IMR-90 (cell line): Measurements from ENCODE around the gene MOAP1. TPM values are rescaled to one million over a fixed set of nuclear protein-coding genes. Genes with fewer than 3 reads are reported as not detected.

Experiments
- ATAC-seq: fragments of 200-7000 bp; cut with Tn5 transposase; 2 replicates; pipeline ENCODE4 v1.9.1; 2020; ENCODE audit warnings: low read depth, mild to moderate bottlenecking, moderate library complexity
- BruUV-seq: library from RNA; stranded (reverse); fragments of 400-500 nt; replicated peaks from 2 replicates; lab custom pipeline; 2021; lab: Mats Ljungman, UMichigan
- CTCF ChIA-PET: fragments of 300-600 bp; formaldehyde crosslinking; extraction: SDS; loops from one replicate; lab custom pipeline; 2021; ENCODE audit warnings: antibody characterized with exemption; lab: Yijun Ruan, JAX
- POLR2A ChIA-PET: fragments of 300-600 bp; sonication (Branson Sonifier 250); formaldehyde crosslinking; loops from one replicate; lab custom pipeline; 2022; ENCODE audit warnings: antibody characterized with exemption; ENCODE audit not compliant: unreplicated experiment; lab: Charles Lee
- DNase-seq: peaks from one replicate; pipeline ENCODE4 v3.0.0; 2013
- H2AFZ ChIP-seq: replicated peaks from 2 replicates; pipeline ENCODE3; 2013; ENCODE audit warnings: low read length, mild to moderate bottlenecking; ENCODE audit not compliant: poor library complexity
- H2AK5ac ChIP-seq: 2 replicates; pipeline ENCODE4 v1.6.1; 2013; ENCODE audit warnings: low read depth, low read length, inconsistent platforms
- H2AK9ac ChIP-seq: replicated peaks from 2 replicates; pipeline ENCODE3; 2013; ENCODE audit warnings: mild to moderate bottlenecking, low read depth, low read length, moderate library complexity; ENCODE audit not compliant: poor library complexity
- H2BK120ac ChIP-seq: 2 replicates; pipeline ENCODE4 v1.6.1; 2013; ENCODE audit warnings: low read depth, low read length, inconsistent platforms
- H2BK15ac ChIP-seq: 3 replicates; pipeline ENCODE4 v1.6.1; 2013; ENCODE audit warnings: low read depth, low read length, inconsistent platforms
- H2BK20ac ChIP-seq: 2 replicates; pipeline ENCODE4 v1.6.1; 2013; ENCODE audit warnings: low read depth, mild to moderate bottlenecking, inconsistent platforms, low read length, moderate library complexity
- H2BK5ac ChIP-seq: 2 replicates; pipeline ENCODE4 v1.6.1; 2013; ENCODE audit warnings: mild to moderate bottlenecking, low read depth, low read length, inconsistent platforms; ENCODE audit not compliant: poor library complexity, severe bottlenecking
- H3K14ac ChIP-seq: replicated peaks from 2 replicates; pipeline ENCODE4 v1.6.1; 2013; ENCODE audit warnings: low read depth, low read length, inconsistent platforms
- H3K18ac ChIP-seq: 2 replicates; pipeline ENCODE4 v1.6.1; 2013; ENCODE audit warnings: low read depth, low read length, control low read depth
- H3K23ac ChIP-seq: 2 replicates; pipeline ENCODE4 v1.6.1; 2013; ENCODE audit warnings: low read depth, low read length, inconsistent platforms
- H3K27ac ChIP-seq: 2 replicates; pipeline ENCODE4 v1.5.1; 2013; ENCODE audit warnings: mild to moderate bottlenecking, control low read depth, low read length; ENCODE audit not compliant: insufficient read depth
- H3K27me3 ChIP-seq: 2 replicates; pipeline ENCODE4 v1.6.1; 2013; ENCODE audit warnings: low read length; ENCODE audit not compliant: control insufficient read depth, insufficient read depth
- H3K36me3 ChIP-seq: 2 replicates; pipeline ENCODE4 v1.6.1; 2013; ENCODE audit warnings: low read length, mixed read lengths; ENCODE audit not compliant: control insufficient read depth, insufficient read depth
- H3K4ac ChIP-seq: 2 replicates; pipeline ENCODE4 v1.6.1; 2013; ENCODE audit warnings: low read depth, low read length, inconsistent platforms
- H3K4me1 ChIP-seq: 2 replicates; pipeline ENCODE4 v1.6.1; 2013; ENCODE audit warnings: low read length, mixed read lengths; ENCODE audit not compliant: control insufficient read depth, insufficient read depth
- H3K4me2 ChIP-seq: 2 replicates; pipeline ENCODE4 v1.6.1; 2013; ENCODE audit warnings: low read depth, mild to moderate bottlenecking, control low read depth, low read length, moderate library complexity
- H3K4me3 ChIP-seq: 2 replicates; pipeline ENCODE4 v1.5.1; 2013; ENCODE audit warnings: low read depth, mild to moderate bottlenecking, control low read depth, low read length, moderate library complexity; ENCODE audit not compliant: insufficient read depth
- H3K56ac ChIP-seq: 2 replicates; pipeline ENCODE4 v1.6.1; 2013; ENCODE audit warnings: low read length, inconsistent platforms; ENCODE audit not compliant: insufficient read depth; ENCODE audit errors: extremely low read depth
- H3K79me1 ChIP-seq, 2 experiments: 2 replicates each; pipeline ENCODE4 v1.6.1; 2013; ENCODE audit warnings: low read length in 2 of 2, inconsistent platforms in 1 of 2, low read depth in 1 of 2
- H3K9ac ChIP-seq: 2 replicates; pipeline ENCODE4 v1.6.1; 2013; ENCODE audit warnings: low read depth, low read length, control low read depth
- H3K9me1 ChIP-seq: 2 replicates; pipeline ENCODE4 v1.6.1; 2013; ENCODE audit warnings: low read length, inconsistent platforms; ENCODE audit not compliant: insufficient read depth
- H3K9me3 ChIP-seq: 2 replicates; pipeline ENCODE4 v1.6.1; 2013; ENCODE audit warnings: low read length; ENCODE audit not compliant: control insufficient read depth, insufficient read depth
- H4K20me1 ChIP-seq: 2 replicates; pipeline ENCODE4 v1.6.1; 2013; ENCODE audit warnings: low read length, inconsistent platforms; ENCODE audit not compliant: insufficient read depth
- H4K5ac ChIP-seq: 2 replicates; pipeline ENCODE4 v1.6.1; 2013; ENCODE audit warnings: mild to moderate bottlenecking, low read depth, low read length, control low read depth
- H4K8ac ChIP-seq, 2 experiments: 2 replicates each; pipeline ENCODE4 v1.6.1; 2013; ENCODE audit warnings: low read depth in 2 of 2, low read length in 2 of 2, control low read depth in 1 of 2, inconsistent platforms in 1 of 2
- H4K91ac ChIP-seq: 2 replicates; pipeline ENCODE4 v1.6.1; 2013; ENCODE audit warnings: low read depth, low read length, inconsistent platforms; ENCODE audit not compliant: insufficient read depth
- CTCF ChIP-seq: conservative IDR thresholded peaks from 2 replicates; pipeline ENCODE4 v1.5.1; 2012; ENCODE audit warnings: mild to moderate bottlenecking, low read depth, low read length, improper control_type of control experiment
- FOS ChIP-seq: fragments of 150-350 bp; IDR thresholded peaks from 2 replicates; pipeline ENCODE4 v1.6.1; 2016; ENCODE audit warnings: low read depth, low read length
- MAZ ChIP-seq: IDR thresholded peaks from 2 replicates; pipeline ENCODE4 v1.6.1; 2012; ENCODE audit warnings: low read depth, mild to moderate bottlenecking, low read length, improper control_type of control experiment, moderate library complexity, borderline replicate concordance
- MXI1 ChIP-seq: IDR thresholded peaks from 2 replicates; pipeline ENCODE4 v1.6.1; 2012; ENCODE audit warnings: low read depth, mild to moderate bottlenecking, low read length, moderate library complexity, borderline replicate concordance
- POLR2A ChIP-seq: IDR thresholded peaks from 2 replicates; pipeline ENCODE4 v1.6.1; 2012; ENCODE audit warnings: mild to moderate bottlenecking, low read depth, low read length
- RAD21 ChIP-seq: IDR thresholded peaks from 2 replicates; pipeline ENCODE4 v1.6.1; 2012; ENCODE audit warnings: low read length, improper control_type of control experiment
- RCOR1 ChIP-seq: IDR thresholded peaks from 2 replicates; pipeline ENCODE4 v1.6.1; 2012; ENCODE audit warnings: mild to moderate bottlenecking, low read length, improper control_type of control experiment; ENCODE audit not compliant: insufficient replicate concordance
- SMC3 ChIP-seq: fragments of 150-350 bp; IDR thresholded peaks from 2 replicates; pipeline ENCODE4 v1.6.1; 2016; ENCODE audit warnings: low read depth, mild to moderate bottlenecking, antibody characterized with exemption, low read length, moderate library complexity
- WGBS, 2 experiments: methylation state at CpG; one replicate each; pipeline versions ENCODE4 v1.1.5 to v1.1.7; 2013; ENCODE audit warnings: missing lambda C conversion rate in 2 of 2; ENCODE audit not compliant: insufficient read length in 1 of 2; ENCODE audit errors: extremely low coverage in 2 of 2; 5-methylcytosine and 5-hydroxymethylcytosine counted together
- dilution Hi-C: fragments of 300-500 bp; cut with HindIII; formaldehyde crosslinking; loops from one replicate; pipeline ENCODE4 v1.14.3; 2018; ENCODE audit warnings: low sequenced_read_pairs; ENCODE audit not compliant: unreplicated experiment
- in situ Hi-C: fragments of 300-500 bp; cut with MboI; formaldehyde crosslinking; loops from 3 replicates; pipeline ENCODE4 v1.14.3; 2019; ENCODE audit warnings: low sequenced_read_pairs, inconsistent platforms, mixed read lengths
- intact Hi-C: fragments of 100-400 bp; cut with micrococcal nuclease; formaldehyde crosslinking; loops from 2 replicates; pipeline ENCODE4 v1.10.0; 2022
- polyA plus RNA-seq, 3 experiments: library from polyadenylated mRNA; depleted of rRNA; stranded (reverse); fragments of >200 nt; gene quantifications; 2 replicates each; pipeline ENCODE4 v1.2.3, GENCODE V29; 2012; ENCODE audit warnings: low replicate concordance in 1 of 3
- total RNA-seq: library from RNA; depleted of rRNA; stranded (reverse); fragments of >200 nt; gene quantifications from 2 replicates; pipeline ENCODE4 v1.2.3, GENCODE V29; 2012

MOAP1 gene
- total and polyA plus RNA-seq, 2 of the 4 experiments (the other 2 are of a cell fraction): 9.9 to 13.2 TPM

- dilution Hi-C loops: no loop called here
- Histone ChIP-seq H3K79me1 (peaks cover 13 to 34% of the 10 kb centered on the region in 2 experiments), H2AK9ac (peak overlapping the region; percentile 92), H2AK5ac (no peak overlapping the region), H3K9me3 (no peaks in the 10 kb centered on the region), H3K4ac (no peak overlapping the region; the same call in 1 of the 2 replicates), H3K56ac (peak overlapping the region; percentile 44), H3K14ac (no peak overlapping the region; the same call in 1 of the 2 replicates), H3K36me3 (peaks cover 2% of the 10 kb centered on the region; the same call in 1 of the 2 replicates), H2BK5ac (peak overlapping the region; percentile 37), H4K5ac (no peak overlapping the region), H4K91ac (no peak overlapping the region), H3K23ac (peak overlapping the region; percentile 28; the same call in 1 of the 2 replicates), H3K27me3 (no peaks in the 10 kb centered on the region), H3K4me3 (peak overlapping the region; percentile 88), H3K4me1 (peaks cover 2% of the 10 kb centered on the region; the same call in 1 of the 2 replicates), H3K18ac (no peak overlapping the region), H2AFZ (peak overlapping the region; percentile 100), H3K4me2 (peak overlapping the region; percentile 86), H2BK120ac (peak overlapping the region; percentile 6; the same call in 1 of the 2 replicates), H4K8ac (peak overlapping the region in 1 of 2 experiments; percentile 10; a peak in 2 of 4 replicates), H2BK20ac (no peak overlapping the region), H2BK15ac (no peak overlapping the region), H3K9ac (peak overlapping the region; percentile 47), H3K27ac (peak overlapping the region; percentile 38; the same call in 1 of the 2 replicates), H4K20me1 (no peaks in the 10 kb centered on the region), H3K9me1 (no peaks in the 10 kb centered on the region; the same call in 1 of the 2 replicates)
- ATAC-seq (peak; percentile 76), DNase-seq (peak; percentile 64)
- CTCF ChIA-PET: interaction anchor here (0.6 to 1.7 kb wide), 6 partner anchors 18 to 337 kb away, joined by 3 to 5 read pairs (median 3); no protein-coding TSS in a partner anchor
- WGBS, 2 experiments: 0% methylated on average over 7 of the region's 23 CpGs; no CpG with 5 or more reads in 1 of the 2 experiments
- TF ChIP-seq RAD21 (peak; percentile 55), MXI1 (no peak; the same call in 1 of the 2 replicates), FOS (0 out of 2 replicates have a peak, but pooled peaks have one; percentile 45), SMC3 (peak; percentile 47), POLR2A (no peak), MAZ (peak; percentile 13; the same call in 1 of the 2 replicates), RCOR1 (peak; percentile 47), CTCF (peak; percentile 56)
- no TSS peak for BruUV-seq
- in situ Hi-C loops: no loop called here
- POLR2A ChIA-PET: no interaction called here
- intact Hi-C loops: loop anchor here (1.0 kb wide), 4 partner anchors 126 to 686 kb away; partner anchors contain the start of gene BTBD7
Measured at GRCh38 chr14:93207468-93208308, 23.0 kb upstream of the MOAP1 start.
